Small intestine (tissue), 7 donors: ENCODE data around the gene RAD51B. TPM values are rescaled to one million over a fixed set of nuclear protein-coding genes. Genes with fewer than 3 reads are reported as not detected.

Source experiments
- DNase-seq, 2 donors: peaks; one replicate each; pipeline versions ENCODE4 v3.0.0 to v3.0.0-alpha.2; 2013
- FAIRE-seq: peaks from 2 replicates; lab custom pipeline; 2012; peaks lifted over from hg19 to GRCh38; lab: Jason Lieb, UNC
- H3K27ac ChIP-seq, 3 donors: one replicate each; pipeline ENCODE4 v1.5.1; 2013; ENCODE audit warnings: low read length in 2 of 3, mild to moderate bottlenecking in 2 of 3, control low read depth in 1 of 3, inconsistent platforms in 1 of 3, low read depth in 1 of 3, moderate library complexity in 1 of 3
- H3K27me3 ChIP-seq, 3 donors: one replicate each; pipeline ENCODE4 v1.6.1; 2013; ENCODE audit warnings: low read length in 3 of 3, inconsistent platforms in 1 of 3; ENCODE audit not compliant: control insufficient read depth in 3 of 3, insufficient read depth in 3 of 3
- H3K36me3 ChIP-seq, 3 donors: one replicate each; pipeline ENCODE4 v1.6.1; 2013; ENCODE audit warnings: low read length in 3 of 3, inconsistent platforms in 1 of 3, low read depth in 1 of 3, mild to moderate bottlenecking in 1 of 3, moderate library complexity in 1 of 3; ENCODE audit not compliant: control insufficient read depth in 3 of 3, insufficient read depth in 2 of 3
- H3K4me1 ChIP-seq, 3 donors: one replicate each; pipeline ENCODE4 v1.6.1; 2013; ENCODE audit warnings: low read length in 2 of 3, inconsistent platforms in 1 of 3, low read depth in 1 of 3, mild to moderate bottlenecking in 1 of 3, moderate library complexity in 1 of 3; ENCODE audit not compliant: control insufficient read depth in 3 of 3, insufficient read depth in 2 of 3
- H3K4me3 ChIP-seq, 3 donors: one replicate each; pipeline ENCODE4 v1.5.1; 2013; ENCODE audit warnings: low read length in 3 of 3, control low read depth in 1 of 3, inconsistent platforms in 1 of 3, low read depth in 1 of 3, mild to moderate bottlenecking in 1 of 3, moderate library complexity in 1 of 3
- H3K9me3 ChIP-seq, 2 donors: one replicate each; pipeline ENCODE4 v1.6.1; 2013; ENCODE audit warnings: low read depth in 1 of 2, low read length in 1 of 2; ENCODE audit not compliant: control insufficient read depth in 2 of 2, insufficient read depth in 1 of 2
- WGBS, 3 donors: extraction: QIAGEN DNeasy Blood & Tissue Kit; methylation state at CpG; one replicate each; pipeline ENCODE4 v1.1.7; 2013; 5-methylcytosine and 5-hydroxymethylcytosine counted together
- polyA plus RNA-seq, 4 donors: library from polyadenylated mRNA; stranded (reverse) in 3 of 4; unstranded in 1 of 4; fragments of 200-250 nt in 3 of 4; fragments of 120-200 nt in 1 of 4; gene quantifications; one replicate each; pipeline versions ENCODE4 v1.2.1 to v1.2.3, GENCODE V29; 2013
- donor health status: healthy with polysubstance abuse.
- donor health status: control.
- donor health status: control.
- donor health status: Bipolar disorder and iron deficiency.
- donor health status: healthy.

RAD51B gene
- polyA plus RNA-seq, 4 donors = 1.1 to 9.0 (median 4.1) TPM

DNA sequence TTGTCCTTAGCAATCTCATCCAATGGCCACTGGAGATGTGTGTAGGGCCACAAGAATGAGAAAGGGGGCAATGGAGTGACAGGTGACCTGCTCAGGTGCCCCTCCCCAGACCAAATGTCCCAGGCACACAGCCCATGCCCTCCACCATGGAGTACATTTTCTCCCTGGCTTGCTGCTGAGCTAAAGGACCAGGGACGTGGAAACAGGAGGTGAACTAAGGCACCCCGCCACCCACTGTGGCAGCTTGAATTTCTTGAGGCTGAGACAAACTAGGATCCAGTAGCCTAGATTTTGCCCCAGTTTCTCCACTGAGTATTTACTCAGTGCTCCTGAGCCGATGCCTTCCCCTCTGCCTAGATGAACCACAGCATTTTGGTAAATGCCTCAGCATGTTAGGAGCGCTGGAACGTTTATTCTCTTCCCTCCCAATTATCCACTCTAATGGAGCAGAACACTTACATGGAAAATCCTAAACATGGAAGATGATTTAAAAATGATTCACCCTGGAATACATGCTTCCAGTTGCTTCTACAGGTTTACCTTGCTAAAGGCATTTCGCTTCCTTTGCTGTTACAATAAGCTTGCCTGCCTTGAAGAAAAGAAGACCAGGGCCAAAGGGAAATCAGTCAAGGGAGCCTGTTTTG lies 775.3 kb downstream of the RAD51B start:
- no peak overlapping the region for H3K4me3 ChIP-seq
- DNase-seq = no peak
- H3K27ac ChIP-seq = peak overlapping the region in 1 of 3 donors; percentile 65
- H3K27me3 ChIP-seq = no peaks in the 10 kb centered on the region
- H3K4me1 ChIP-seq = peaks cover 1 to 37% (median 5%) of the 10 kb centered on the region in 3 donors
- no peaks in the 10 kb centered on the region for H3K36me3 ChIP-seq
- H3K9me3 ChIP-seq = no peaks in the 10 kb centered on the region
- WGBS, 3 donors = 93 to 95% (median 94%) methylated on average over 6 of the region's 6 CpGs
- no peak for FAIRE-seq

- 77 to 86% (median 82%) methylated on average over 7 of the region's 7 CpGs for WGBS, 3 donors
- Histone ChIP-seq H3K36me3 (no peaks in the 10 kb centered on the region), H3K4me1 (peaks cover 3 to 41% (median 5%) of the 10 kb centered on the region in 3 donors), H3K9me3 (no peaks in the 10 kb centered on the region), H3K27me3 (no peaks in the 10 kb centered on the region), H3K4me3 (no peak overlapping the region), H3K27ac (no peak overlapping the region)
- no peak for DNase-seq
- FAIRE-seq = no peak
Measured at GRCh38 chr14:68596211-68596610, 776.6 kb downstream of the RAD51B start.

GRCh38 chr14:68596701-68597100 lies 777.1 kb downstream of the RAD51B start:
- Histone ChIP-seq H3K36me3 (no peaks in the 10 kb centered on the region), H3K27ac (no peak overlapping the region), H3K4me1 (peaks cover 3 to 45% (median 5%) of the 10 kb centered on the region in 3 donors), H3K27me3 (no peaks in the 10 kb centered on the region), H3K4me3 (no peak overlapping the region), H3K9me3 (no peaks in the 10 kb centered on the region)
- DNase-seq (no peak), FAIRE-seq (no peak)
- WGBS, 3 donors = 82 to 87% (median 85%) methylated on average over 10 of the region's 10 CpGs

DNA sequence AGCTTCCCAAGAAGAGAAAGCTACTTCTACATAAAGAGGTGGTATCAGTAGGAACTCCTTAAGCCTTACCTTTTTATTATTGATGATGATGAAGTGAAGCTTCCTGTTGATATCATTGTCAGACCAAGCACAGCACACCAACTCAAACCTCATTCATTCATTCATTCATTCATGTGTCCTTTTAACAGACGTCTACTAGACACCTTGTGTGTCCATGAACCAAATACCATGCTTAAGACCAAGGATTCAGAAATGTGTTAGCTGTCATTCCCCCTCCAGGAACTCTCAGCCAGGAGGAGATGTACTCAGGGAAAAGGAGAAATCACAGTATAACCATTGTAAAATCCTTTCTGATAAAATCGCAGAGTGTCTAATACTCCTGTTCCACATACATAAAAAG lies 778.5 kb downstream of the RAD51B start:
- Histone ChIP-seq H3K4me3 (no peak overlapping the region), H3K36me3 (no peaks in the 10 kb centered on the region), H3K27ac (peak overlapping the region; percentile 79 to 98 (median 90)), H3K27me3 (no peaks in the 10 kb centered on the region), H3K4me1 (peaks cover 3 to 54% (median 5%) of the 10 kb centered on the region in 3 donors), H3K9me3 (no peaks in the 10 kb centered on the region)
- 23 to 66% (median 41%) methylated on average over 2 of the region's 2 CpGs for WGBS, 3 donors
- FAIRE-seq = no peak
- DNase-seq = no peak

GRCh38 chr14:68598621-68599447 lies 779.3 kb downstream of the RAD51B start:
- FAIRE-seq (no peak), DNase-seq (peak; percentile 91)
- 17 to 43% (median 32%) methylated on average over 22 of the region's 22 CpGs for WGBS, 3 donors
- H3K4me3 ChIP-seq = peak overlapping the region in 1 of 3 donors; percentile 2
- peak overlapping the region; percentile 79 to 98 (median 90) for H3K27ac ChIP-seq
- H3K27me3 ChIP-seq = no peaks in the 10 kb centered on the region
- peaks cover 1 to 62% (median 3%) of the 10 kb centered on the region in 3 donors for H3K4me1 ChIP-seq
- no peaks in the 10 kb centered on the region for H3K9me3 ChIP-seq
- peaks cover 0 to under 1% (median 0%) of the 10 kb centered on the region in 3 donors for H3K36me3 ChIP-seq

DNA sequence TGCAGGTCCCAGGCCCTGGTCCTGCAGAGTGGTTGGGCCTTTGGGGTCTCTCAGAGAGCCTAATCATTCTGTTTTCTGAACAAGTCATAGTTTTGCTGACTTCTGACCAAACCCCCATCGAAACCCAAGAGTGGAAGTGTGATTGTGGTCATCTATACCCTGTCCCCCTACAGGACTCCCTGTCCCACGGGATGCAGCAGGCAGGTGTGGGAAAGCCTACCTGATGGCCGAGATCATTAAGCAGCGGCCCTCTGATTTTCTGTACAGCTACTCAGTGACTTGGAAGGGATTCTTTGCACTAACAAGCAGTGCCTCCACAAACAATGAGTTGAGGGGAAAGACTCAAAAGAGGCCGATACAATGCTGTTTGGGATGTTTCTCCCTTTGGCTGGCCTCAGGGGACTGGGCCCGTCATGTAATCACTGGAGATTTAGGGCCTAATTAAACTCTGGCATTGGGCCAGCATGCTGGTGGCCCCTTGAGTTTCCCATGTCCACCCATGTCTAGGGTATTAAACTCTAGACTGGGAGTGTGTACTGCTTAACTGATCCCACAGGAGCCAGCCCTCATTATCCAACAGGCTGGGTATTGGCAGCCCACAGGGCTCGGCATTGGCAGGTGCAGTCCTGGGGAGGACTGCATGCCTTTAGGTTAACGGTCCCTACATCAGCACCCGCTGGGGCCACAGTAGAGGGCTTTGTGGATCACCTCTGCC lies 780.5 kb downstream of the RAD51B start:
- no peak for FAIRE-seq
- peaks cover 0 to 3% (median 0%) of the 10 kb centered on the region in 3 donors for H3K36me3 ChIP-seq
- WGBS, 3 donors = 53 to 72% (median 65%) methylated on average over 9 of the region's 9 CpGs
- H3K9me3 ChIP-seq = peaks cover 0 to 7% of the 10 kb centered on the region in 2 donors
- no peaks in the 10 kb centered on the region for H3K27me3 ChIP-seq
- DNase-seq = peak in 1 of 2 donors; percentile 71
- H3K4me1 ChIP-seq = peaks cover 0 to 60% (median 3%) of the 10 kb centered on the region in 3 donors
- H3K4me3 ChIP-seq = no peak overlapping the region
- H3K27ac ChIP-seq = peak overlapping the region in 2 of 3 donors; percentile 90 to 98

- peaks cover 0 to 14% of the 10 kb centered on the region in 2 donors for H3K9me3 ChIP-seq
- DNase-seq (no peak), FAIRE-seq (no peak)
- no peaks in the 10 kb centered on the region for H3K27me3 ChIP-seq
- no peak overlapping the region for H3K4me3 ChIP-seq
- peaks cover 0 to 3% (median 0%) of the 10 kb centered on the region in 3 donors for H3K36me3 ChIP-seq
- peaks cover 0 to 72% (median 3%) of the 10 kb centered on the region in 3 donors for H3K4me1 ChIP-seq
- 71 to 81% (median 80%) methylated on average over 5 of the region's 5 CpGs for WGBS, 3 donors
- H3K27ac ChIP-seq = no peak overlapping the region
Measured at GRCh38 chr14:68602507-68602906, 782.9 kb downstream of the RAD51B start.
